Measurements from ENCODE around the gene MMP3.
"Not testable (repeated sequence)": the region's sequence is repeated elsewhere in the genome, so short reads cannot be mapped to it uniquely, and the experiment has no call there.

MMP3 gene

DNA sequence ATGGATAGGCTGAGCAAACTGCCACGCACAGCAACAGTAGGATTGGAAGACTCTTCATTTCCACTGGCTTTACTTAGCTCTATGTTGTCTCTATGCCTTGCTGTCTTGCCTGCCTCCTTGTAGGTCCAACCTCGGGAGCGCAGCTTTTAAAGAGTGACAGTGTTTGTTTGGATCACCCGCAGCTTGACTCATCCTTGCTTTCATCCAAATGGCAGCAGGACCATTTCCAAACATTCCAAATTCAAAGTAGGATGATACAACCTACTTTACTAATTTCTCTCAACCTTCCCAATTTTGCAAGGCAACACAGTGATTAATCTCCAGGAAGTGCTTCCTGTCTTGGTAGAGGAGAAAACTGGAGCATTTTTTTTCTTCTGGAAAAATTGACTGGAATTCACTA, at the start of gene MMP3:
Gene MMP3, minus strand, starts transcription at position 121 of the 400 bp plus-strand sequence. Its CDS starts 63 bp downstream, at position 58.
- no peak for TF ChIP-seq JUND (IDR thresholded peaks at IDR 0.05; ENCODE audit: low read depth)
- no peak for DNase-seq (ENCODE audit: low read depth in 1 of 2, low spot score in 1 of 2)
- in situ Hi-C loops (cut with HindIII; ENCODE audit: low pct_unique_long_range_greater_than_20kb, low sequenced_read_pairs): no loop called here

DNA sequence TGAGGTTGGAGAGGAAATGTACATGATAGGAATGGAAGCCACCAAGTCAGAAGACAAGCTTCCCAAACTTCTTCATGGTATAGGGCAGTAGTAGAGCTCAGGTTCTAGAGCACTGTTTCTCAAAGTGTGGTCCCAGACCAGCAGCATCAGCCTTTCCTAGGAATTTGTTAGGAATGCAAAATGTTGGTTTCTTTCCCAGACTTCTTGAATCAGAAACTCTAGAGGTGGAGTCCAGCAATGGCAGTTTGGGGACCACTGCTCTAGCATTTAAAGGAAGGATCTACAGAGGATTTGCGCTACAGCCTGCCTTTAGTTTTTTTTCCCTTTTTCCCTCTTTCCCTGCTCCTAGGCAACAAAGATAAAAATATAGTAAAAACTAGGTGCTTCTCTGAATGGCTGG, 48.3 kb upstream of the MMP3 start:
- no peak for TF ChIP-seq JUND (IDR thresholded peaks at IDR 0.05; ENCODE audit: low read depth)
- DNase-seq (ENCODE audit: low read depth in 1 of 2, low spot score in 1 of 2): no peak
- in situ Hi-C loops (cut with HindIII; ENCODE audit: low pct_unique_long_range_greater_than_20kb, low sequenced_read_pairs): no loop called here

DNA sequence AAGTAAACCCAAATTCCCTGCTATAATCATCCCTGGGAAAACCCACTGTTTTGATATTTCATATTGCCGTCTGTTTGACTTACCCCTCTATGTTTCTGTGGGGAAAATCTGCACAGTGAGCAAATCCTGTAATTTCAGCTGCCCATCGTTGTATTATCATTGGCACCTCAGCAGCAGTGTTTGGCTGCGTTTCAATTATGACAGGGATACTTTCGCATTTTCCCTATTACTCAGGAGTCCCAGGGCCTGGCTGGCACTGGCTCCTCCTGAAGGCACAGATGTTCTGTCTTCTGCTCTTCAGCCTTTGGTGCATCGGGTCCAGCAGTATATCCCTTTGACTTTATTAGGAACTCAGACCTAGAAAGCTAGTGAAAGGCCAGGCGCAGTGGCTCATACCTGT, 43.6 kb upstream of the MMP3 start:
- DNase-seq (ENCODE audit: low read depth in 1 of 2, low spot score in 1 of 2): no peak
- in situ Hi-C loops (cut with HindIII; ENCODE audit: low pct_unique_long_range_greater_than_20kb, low sequenced_read_pairs): no loop called here
- TF ChIP-seq JUND (IDR thresholded peaks at IDR 0.05; ENCODE audit: low read depth): no peak

DNA sequence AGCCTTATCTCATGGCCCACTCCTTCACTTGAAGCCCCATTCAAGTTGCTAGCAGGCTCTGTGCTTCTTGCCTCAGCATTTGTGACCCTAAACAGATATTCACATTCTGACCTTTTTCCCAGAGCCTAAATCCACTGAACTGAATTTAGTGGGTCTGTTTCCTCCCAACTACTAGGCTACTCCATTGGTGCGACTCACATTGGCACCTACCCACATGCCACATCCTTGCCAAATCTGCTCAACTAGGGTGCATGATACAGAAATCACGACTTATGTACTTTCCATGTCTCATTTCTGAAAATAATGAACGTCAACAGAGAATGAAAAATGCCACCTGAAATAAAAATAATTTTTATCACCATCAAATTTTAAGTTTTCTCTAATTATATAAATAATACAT, 39.7 kb upstream of the MMP3 start:
- in situ Hi-C loops (cut with HindIII; ENCODE audit: low pct_unique_long_range_greater_than_20kb, low sequenced_read_pairs): no loop called here
- no peak for TF ChIP-seq JUND (IDR thresholded peaks at IDR 0.05; ENCODE audit: low read depth)
- no peak for DNase-seq (ENCODE audit: low read depth in 1 of 2, low spot score in 1 of 2)

DNA sequence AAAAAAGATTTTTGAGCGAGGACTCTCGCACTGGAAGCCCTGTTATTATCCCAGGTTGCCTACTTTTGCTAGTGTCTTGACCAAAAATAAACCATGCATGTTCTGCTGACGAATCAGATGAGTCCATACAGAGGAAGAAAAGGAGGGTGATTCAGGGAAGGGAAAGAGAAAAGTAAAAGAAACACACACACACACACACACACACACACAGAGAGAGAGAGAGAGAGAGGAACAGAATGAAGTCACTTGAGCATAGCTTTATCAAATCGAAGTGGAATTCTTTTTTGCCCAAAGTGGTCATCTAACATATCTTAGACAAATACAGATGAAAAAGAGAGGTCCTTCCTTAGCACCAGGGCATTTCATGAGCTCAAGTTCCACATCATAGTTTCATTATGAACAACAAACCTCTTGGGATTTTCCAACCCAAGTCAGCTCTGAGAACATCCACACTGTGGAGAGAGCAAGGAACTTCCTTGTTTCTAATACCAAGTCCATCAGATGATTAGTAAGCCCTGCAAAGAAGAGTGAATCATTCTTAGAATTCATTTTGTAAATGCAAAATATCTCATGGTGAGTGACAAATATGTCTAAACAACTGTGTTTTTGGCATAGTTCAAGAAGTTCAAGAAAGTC, 39.1 kb upstream of the MMP3 start:
- in situ Hi-C loops (cut with HindIII; ENCODE audit: low pct_unique_long_range_greater_than_20kb, low sequenced_read_pairs): no loop called here
- DNase-seq (ENCODE audit: low read depth in 1 of 2, low spot score in 1 of 2): no peak
- no peak for TF ChIP-seq JUND (IDR thresholded peaks at IDR 0.05; ENCODE audit: low read depth)

DNA sequence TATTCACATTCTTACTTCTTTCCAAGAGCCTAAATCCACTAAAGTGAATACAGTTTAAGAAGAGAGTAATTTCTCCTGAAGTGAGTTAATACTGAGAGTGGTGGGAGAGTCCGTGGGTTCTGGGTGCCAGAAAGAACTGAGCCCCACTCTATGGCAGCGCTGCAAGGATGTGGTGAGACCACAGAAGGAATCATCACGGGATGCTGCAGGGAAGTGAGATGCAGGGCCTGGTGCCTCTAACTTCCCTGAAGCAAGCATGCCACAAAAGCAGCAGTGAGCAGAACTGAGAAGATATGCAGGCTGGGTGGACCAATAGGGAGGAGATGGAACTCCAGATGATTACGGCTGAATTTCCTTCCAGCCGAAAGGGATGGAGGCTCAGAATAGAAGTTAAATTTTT, 36.4 kb upstream of the MMP3 start:
- in situ Hi-C loops (cut with HindIII; ENCODE audit: low pct_unique_long_range_greater_than_20kb, low sequenced_read_pairs): no loop called here
- TF ChIP-seq JUND (IDR thresholded peaks at IDR 0.05; ENCODE audit: low read depth): no peak
- DNase-seq (ENCODE audit: low read depth in 1 of 2, low spot score in 1 of 2): no peak

DNA sequence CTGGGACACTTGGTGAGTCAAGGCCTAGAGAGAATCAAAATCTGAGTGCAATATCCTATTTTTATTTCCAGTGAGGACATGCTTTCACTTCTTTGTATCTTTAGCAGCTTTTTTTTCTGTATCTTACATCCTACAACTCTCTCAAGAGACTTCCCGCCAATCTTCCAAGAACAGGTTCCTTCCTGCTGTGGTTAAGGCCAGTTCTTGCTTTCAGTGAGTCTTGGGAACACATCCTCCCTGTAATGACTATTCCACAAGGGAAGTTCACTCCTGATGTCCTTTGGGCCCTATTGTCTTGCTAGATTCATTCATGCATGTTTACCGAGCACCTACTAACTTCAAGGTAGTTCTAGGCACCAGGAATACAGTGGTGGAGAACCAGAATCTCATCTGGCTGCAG, 35.2 kb upstream of the MMP3 start:
- in situ Hi-C loops (cut with HindIII; ENCODE audit: low pct_unique_long_range_greater_than_20kb, low sequenced_read_pairs): no loop called here
- no peak for DNase-seq (ENCODE audit: low read depth in 1 of 2, low spot score in 1 of 2)
- TF ChIP-seq JUND (IDR thresholded peaks at IDR 0.05; ENCODE audit: low read depth): no peak

DNA sequence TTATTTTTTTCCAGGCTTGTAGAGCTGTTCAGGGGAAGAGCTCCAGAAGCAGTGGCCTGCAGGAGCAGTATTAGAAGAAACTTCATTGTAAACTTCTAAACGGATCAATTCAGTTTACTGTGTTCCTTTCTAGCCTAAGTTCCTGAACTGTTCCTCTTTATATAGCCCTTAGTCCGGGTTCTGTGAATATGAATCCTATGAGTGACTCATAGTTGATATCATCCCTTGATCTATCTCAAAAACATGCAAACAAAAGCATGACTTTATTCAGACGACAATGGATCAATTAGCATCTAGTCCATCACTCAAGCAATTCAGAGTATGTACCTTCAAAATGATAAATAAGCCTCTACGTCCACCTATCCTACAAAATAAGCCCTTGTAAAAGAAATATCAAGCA, 31.4 kb upstream of the MMP3 start, which contains the start of gene MMP12:
Gene MMP12, minus strand, starts transcription at position 131 of the 400 bp plus-strand sequence. Its CDS starts 45 bp downstream, at position 86.
- in situ Hi-C loops (cut with HindIII; ENCODE audit: low pct_unique_long_range_greater_than_20kb, low sequenced_read_pairs): no loop called here
- TF ChIP-seq JUND (IDR thresholded peaks at IDR 0.05; ENCODE audit: low read depth): no peak
- DNase-seq (ENCODE audit: low read depth in 1 of 2, low spot score in 1 of 2): no peak

DNA sequence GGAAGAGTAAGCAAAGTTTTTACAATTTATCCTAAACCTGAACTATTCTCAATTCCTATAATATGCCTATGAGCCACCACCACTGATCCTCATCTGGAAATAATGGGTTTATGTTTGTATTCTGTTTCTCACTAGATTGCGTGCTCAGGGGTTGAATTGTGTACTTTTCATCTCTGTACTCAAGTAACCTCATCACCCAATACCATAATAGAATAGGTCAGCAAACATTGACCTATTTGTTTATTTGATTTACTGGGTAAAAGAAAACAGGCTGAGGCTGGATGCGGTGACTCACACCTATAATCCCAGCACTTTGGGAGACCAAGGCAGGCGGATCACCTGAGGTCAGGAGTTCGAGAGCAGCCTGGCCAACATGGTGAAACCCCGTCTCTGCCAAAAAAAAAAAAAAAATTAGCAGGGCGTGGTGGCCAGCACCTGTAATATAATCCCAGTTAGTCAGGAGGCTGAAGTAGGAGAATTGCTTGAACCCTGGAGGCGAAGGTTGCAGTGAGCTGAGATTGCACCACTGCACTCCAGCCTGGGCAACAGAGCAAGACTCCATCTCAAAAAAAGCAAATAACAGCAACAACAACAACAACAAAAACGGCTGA, 26.1 kb upstream of the MMP3 start:
- DNase-seq (ENCODE audit: low read depth in 1 of 2, low spot score in 1 of 2); in situ Hi-C loops (cut with HindIII; ENCODE audit: low pct_unique_long_range_greater_than_20kb, low sequenced_read_pairs): not testable (repeated sequence)

DNA sequence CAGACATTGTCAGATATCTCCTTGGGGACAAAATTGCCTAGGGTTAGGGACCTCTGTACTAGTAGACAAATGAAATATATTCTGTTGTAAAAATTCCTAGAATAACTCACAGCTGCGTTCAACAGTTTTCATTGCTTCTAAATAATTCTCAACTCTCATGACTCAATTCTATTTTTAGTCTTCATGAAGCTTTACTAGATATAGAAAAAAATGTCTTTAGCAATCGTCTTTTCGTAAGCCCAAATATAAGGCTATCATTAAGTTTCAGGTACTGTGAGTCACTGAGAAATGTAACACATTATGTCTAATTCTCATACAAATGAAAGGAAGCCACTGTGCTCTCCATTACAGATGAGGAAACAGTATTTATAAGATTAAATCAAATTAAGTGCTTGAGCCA, 24.9 kb upstream of the MMP3 start:
- in situ Hi-C loops (cut with HindIII; ENCODE audit: low pct_unique_long_range_greater_than_20kb, low sequenced_read_pairs): no loop called here
- TF ChIP-seq JUND (IDR thresholded peaks at IDR 0.05; ENCODE audit: low read depth): no peak
- no peak for DNase-seq (ENCODE audit: low read depth in 1 of 2, low spot score in 1 of 2)

DNA sequence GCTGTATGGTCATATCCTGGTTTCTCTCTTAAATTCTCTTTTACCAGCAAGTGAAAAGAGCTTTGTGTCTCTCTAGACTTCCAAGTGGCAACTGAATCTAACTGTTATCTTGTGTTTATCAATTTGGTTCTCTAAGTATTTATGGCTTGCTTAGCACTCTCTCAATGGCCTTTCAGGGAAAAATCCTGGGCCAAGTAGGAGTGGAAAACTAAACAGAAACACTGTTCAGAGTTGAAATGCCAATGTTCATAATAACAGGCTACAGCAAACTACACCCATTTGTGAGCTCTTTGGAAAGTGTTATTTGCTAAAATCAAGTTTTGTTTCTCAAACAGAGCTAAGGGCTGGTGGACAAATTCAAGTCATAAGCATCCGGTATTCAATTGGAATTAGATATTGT, 21.3 kb upstream of the MMP3 start:
- no peak for DNase-seq (ENCODE audit: low read depth in 1 of 2, low spot score in 1 of 2)
- in situ Hi-C loops (cut with HindIII; ENCODE audit: low pct_unique_long_range_greater_than_20kb, low sequenced_read_pairs): no loop called here
- TF ChIP-seq JUND (IDR thresholded peaks at IDR 0.05; ENCODE audit: low read depth): no peak

DNA sequence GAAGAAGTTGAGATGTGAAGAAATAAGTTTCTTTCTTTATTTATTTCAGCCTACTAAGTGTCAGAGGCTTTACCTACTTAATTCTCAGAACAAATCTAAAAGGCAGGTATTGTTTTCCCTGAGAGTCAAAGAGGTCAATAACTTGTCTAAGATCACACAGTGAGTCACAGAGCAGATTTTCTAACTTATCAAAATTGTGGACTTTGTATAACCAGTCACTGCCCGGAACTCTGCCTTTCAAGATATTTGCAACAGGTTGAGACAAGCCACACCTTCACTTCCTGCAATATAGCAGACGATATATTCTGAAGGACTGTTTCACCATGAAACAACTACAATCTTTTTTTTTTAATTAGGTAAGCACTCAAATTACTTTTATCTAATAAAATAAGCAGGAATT, 10.5 kb upstream of the MMP3 start:
- in situ Hi-C loops (cut with HindIII; ENCODE audit: low pct_unique_long_range_greater_than_20kb, low sequenced_read_pairs): no loop called here
- TF ChIP-seq JUND (IDR thresholded peaks at IDR 0.05; ENCODE audit: low read depth): no peak
- no peak for DNase-seq (ENCODE audit: low read depth in 1 of 2, low spot score in 1 of 2)

DNA sequence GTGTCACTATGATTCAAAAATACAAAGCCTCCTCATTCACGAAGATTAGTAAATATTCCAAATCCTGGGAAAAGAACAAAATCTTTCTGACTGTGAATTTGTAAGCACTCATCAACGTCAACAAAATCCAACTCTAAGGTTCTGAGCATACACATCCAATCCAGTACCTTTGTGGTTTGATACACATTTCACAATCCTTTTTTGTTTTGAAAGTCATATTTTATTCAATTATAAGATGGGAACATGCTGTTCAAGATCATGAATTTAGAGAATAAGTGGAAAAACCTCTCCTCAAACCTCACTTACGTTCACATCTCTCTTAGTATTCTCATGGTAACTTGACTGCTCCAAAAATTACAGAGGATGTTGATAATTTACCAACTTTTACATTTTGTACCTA, 9.6 kb upstream of the MMP3 start:
- in situ Hi-C loops (cut with HindIII; ENCODE audit: low pct_unique_long_range_greater_than_20kb, low sequenced_read_pairs): no loop called here
- TF ChIP-seq JUND (IDR thresholded peaks at IDR 0.05; ENCODE audit: low read depth): no peak

More for the DNA sequence above, 9.6 kb upstream of the MMP3 start:
- no peak for DNase-seq (ENCODE audit: low read depth in 1 of 2, low spot score in 1 of 2)

Measured in T47D (cell line).